Chondrocyte (in vitro differentiated cells): ENCODE results near the gene THAP11. TPM values are rescaled to one million over a fixed set of nuclear protein-coding genes. Genes with fewer than 3 reads are reported as not detected.

Experiments
- DNase-seq: peaks from one replicate; pipeline ENCODE4 v3.0.0; 2021; ENCODE audit warnings: mixed read lengths, low spot score
- H3K27ac Mint-ChIP-seq: one replicate; pipeline ENCODE4 v1.8.0; 2021; ENCODE audit warnings: mild to moderate bottlenecking, moderate library complexity, mixed read lengths; ENCODE audit not compliant: unreplicated experiment
- H3K27me3 Mint-ChIP-seq: 2 replicates; pipeline ENCODE4 v1.8.0; 2021; ENCODE audit warnings: low read depth, mixed read lengths
- H3K36me3 Mint-ChIP-seq: 2 replicates; pipeline ENCODE4 v1.8.0; 2021; ENCODE audit warnings: low read depth, mixed read lengths
- H3K4me1 Mint-ChIP-seq: 2 replicates; pipeline ENCODE4 v1.8.0; 2021; ENCODE audit warnings: low read depth, mild to moderate bottlenecking, mixed read lengths
- H3K4me3 Mint-ChIP-seq: one replicate; pipeline ENCODE4 v1.8.0; 2021; ENCODE audit warnings: mild to moderate bottlenecking, moderate library complexity, mixed read lengths; ENCODE audit not compliant: unreplicated experiment
- H3K9me3 Mint-ChIP-seq: 2 replicates; pipeline ENCODE4 v1.8.0; 2021; ENCODE audit warnings: low read depth, mixed read lengths
- total RNA-seq: library from RNA; stranded (reverse); gene quantifications from 3 replicates; pipeline ENCODE4 v1.2.1, GENCODE V29; 2021
- TF ChIP-seq, protein P1 (sequence below): fragments of 200-600 bp; sonication (generic); IDR thresholded peaks from 2 replicates; pipeline ENCODE4 v1.5.0; 2021; ENCODE audit warnings: antibody characterized with exemption, mild to moderate bottlenecking, moderate library complexity

Gene THAP11
- total RNA-seq, 1 donor from 2014 or later, result 25.7 TPM

DNA sequence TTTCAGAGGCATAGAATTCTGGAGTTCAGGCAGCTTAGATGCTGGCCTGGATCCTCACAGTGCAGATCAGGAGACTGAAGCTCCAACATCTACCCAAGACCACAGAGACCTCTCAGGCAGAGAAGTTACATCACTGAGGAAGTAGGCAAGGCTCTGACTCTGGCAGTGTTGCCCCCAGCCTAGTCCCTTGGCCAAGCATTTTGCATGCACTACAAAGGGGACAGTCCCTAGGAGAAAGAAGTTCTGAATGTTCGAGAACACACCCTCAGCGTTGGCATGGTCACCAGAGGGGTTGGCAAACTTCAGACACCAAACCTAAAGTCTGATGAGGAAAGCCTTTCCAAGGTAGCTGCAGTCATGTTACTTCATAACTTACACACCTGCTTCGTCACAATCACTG is 38.2 kb upstream of the THAP11 start:
- Mint-ChIP-seq H3K9me3 (no peaks in the 10 kb centered on the region), H3K36me3 (peaks cover 12% of the 10 kb centered on the region), H3K27ac (no peak overlapping the region), H3K4me1 (peaks cover 30% of the 10 kb centered on the region), H3K4me3 (no peak overlapping the region), H3K27me3 (no peaks in the 10 kb centered on the region)
- TF ChIP-seq, protein P1, sequence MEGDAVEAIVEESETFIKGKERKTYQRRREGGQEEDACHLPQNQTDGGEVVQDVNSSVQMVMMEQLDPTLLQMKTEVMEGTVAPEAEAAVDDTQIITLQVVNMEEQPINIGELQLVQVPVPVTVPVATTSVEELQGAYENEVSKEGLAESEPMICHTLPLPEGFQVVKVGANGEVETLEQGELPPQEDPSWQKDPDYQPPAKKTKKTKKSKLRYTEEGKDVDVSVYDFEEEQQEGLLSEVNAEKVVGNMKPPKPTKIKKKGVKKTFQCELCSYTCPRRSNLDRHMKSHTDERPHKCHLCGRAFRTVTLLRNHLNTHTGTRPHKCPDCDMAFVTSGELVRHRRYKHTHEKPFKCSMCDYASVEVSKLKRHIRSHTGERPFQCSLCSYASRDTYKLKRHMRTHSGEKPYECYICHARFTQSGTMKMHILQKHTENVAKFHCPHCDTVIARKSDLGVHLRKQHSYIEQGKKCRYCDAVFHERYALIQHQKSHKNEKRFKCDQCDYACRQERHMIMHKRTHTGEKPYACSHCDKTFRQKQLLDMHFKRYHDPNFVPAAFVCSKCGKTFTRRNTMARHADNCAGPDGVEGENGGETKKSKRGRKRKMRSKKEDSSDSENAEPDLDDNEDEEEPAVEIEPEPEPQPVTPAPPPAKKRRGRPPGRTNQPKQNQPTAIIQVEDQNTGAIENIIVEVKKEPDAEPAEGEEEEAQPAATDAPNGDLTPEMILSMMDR, result no peak
- DNase-seq, result no peak

DNA sequence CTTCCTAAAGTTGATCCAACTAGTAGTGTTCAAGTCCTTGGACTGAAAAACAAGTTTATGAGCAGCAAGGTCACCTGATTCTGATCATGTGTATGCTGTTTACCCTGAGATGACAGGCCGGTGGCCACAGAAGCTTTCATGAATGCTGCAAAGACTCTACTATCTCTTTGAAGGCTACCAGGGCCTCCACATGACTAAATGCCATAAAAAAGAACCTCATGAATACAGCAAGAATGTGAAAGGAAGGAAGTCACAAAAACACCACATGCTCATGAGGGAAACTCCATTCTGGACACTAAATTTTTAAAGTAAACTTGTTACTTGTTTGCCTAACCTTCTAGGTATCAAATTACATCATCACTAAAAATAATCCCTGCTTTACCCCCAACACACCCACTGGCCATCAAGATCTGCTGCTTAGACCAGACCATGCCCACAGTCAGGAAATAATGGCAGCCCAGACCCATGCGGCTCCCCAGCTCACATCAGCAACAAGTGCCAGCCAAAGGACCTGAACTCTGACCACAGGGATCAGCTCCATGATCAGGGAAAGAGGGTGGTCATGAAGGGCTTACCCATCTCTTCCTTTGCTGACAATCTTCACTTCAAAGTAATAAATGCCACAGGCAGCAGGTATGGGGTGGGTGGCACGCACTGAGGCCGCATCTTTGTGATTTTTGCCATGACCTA is 37.1 kb upstream of the THAP11 start:
- H3K4me3 Mint-ChIP-seq, result peak overlapping the region; percentile 95
- TF ChIP-seq, protein P1, result no peak
- peak overlapping the region; percentile 51 for H3K27ac Mint-ChIP-seq
- no peak for DNase-seq
- peaks cover 9% of the 10 kb centered on the region for H3K36me3 Mint-ChIP-seq
- no peaks in the 10 kb centered on the region for H3K9me3 Mint-ChIP-seq
- peaks cover 30% of the 10 kb centered on the region for H3K4me1 Mint-ChIP-seq
- no peaks in the 10 kb centered on the region for H3K27me3 Mint-ChIP-seq

DNA sequence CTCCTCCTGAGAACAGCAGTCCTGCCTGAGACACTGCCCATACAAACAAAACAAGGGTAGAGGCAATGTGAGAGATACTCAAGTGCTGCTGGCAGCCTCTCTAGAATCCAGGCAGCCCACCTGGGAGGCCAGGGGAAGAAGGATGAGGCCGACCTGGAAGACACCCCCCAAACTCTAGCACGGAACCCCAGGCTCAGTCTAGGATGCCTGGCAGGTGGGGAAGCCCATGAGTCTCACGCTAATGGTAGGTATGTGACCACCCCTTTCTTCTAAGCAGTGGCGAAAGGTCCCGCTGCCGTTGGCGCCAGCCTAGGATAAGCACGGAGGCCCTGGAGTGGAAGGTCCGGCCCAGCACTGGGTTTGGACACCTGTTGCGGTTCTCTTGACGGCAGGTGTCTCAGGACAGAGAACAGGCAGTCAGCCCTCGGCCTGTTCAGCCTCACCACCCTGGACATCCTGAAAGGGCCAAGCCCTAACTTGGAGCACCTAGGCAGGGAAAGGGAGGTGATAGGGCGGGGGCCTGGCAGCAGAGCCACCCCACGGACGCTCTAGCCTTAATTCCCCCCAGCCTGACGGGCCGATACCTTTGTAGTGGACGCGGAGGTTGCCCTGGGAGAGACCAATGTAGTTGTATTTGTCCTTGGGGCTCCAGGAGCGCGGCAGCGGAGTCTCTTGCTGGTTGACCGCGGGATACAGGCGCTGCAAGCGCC is 36.2 kb upstream of the THAP11 start:
- peak overlapping the region; percentile 95 for H3K4me3 Mint-ChIP-seq
- DNase-seq, result no peak
- no peaks in the 10 kb centered on the region for H3K9me3 Mint-ChIP-seq
- H3K36me3 Mint-ChIP-seq, result peaks cover 5% of the 10 kb centered on the region
- no peaks in the 10 kb centered on the region for H3K27me3 Mint-ChIP-seq
- H3K4me1 Mint-ChIP-seq, result peaks cover 21% of the 10 kb centered on the region
- H3K27ac Mint-ChIP-seq, result peak overlapping the region; percentile 80
- TF ChIP-seq, protein P1, result no peak

DNA sequence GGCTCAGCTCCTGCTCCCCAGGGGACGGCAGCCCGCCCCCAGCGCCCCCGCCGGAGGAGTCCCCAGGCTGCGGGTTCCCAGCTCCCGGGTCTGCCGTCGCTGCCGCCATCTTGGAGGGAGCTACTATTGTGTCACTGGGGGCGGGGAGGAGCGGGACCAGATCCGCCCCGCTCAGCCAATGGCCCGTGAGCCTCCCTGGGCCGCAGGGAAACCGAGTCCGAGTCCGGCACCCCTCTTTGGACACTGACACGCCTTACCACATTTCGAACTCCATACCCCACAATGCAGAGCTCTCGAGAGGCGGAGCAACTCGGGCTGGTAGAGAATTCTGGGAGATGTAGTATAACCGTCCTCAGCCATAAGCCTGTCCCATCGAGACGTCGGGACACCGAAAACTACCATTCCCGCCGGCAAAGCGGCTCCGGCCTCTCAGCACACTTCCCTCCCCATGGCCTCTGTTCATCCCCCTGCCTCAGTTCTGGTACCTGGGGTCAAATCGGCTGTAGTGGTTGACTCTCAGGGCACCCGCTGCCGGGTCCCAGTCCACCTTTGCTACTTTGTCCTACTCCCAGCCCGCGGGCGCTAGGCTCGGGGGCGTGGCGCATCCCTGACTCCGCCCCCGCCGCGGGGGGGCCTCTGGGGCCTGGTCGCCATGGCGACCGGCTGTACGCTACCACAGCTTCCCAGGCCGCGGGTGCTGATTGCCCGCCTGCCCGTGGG is 35.5 kb upstream of the THAP11 start, which contains the start of the genes RANBP10 and TSNAXIP1:
RANBP10 (minus strand) TSS at position 133 of the 720 bp plus-strand sequence; CDS start at position 109, 24 bp downstream.
TSNAXIP1 (plus strand) TSS at position 462 of the 720 bp plus-strand sequence. CDS start 261 bp downstream, outside the sequence.
- peaks cover 21% of the 10 kb centered on the region for H3K4me1 Mint-ChIP-seq
- H3K4me3 Mint-ChIP-seq, result peak within 1 kb of the TSS; percentile 95
- no peaks in the 10 kb centered on the region for H3K9me3 Mint-ChIP-seq
- H3K27ac Mint-ChIP-seq, result peak within 1 kb of the TSS; percentile 90
- TF ChIP-seq, protein P1, result no peak
- H3K36me3 Mint-ChIP-seq, result peaks cover 5% of the 10 kb centered on the region
- H3K27me3 Mint-ChIP-seq, result no peaks in the 10 kb centered on the region
- peak; percentile 98 for DNase-seq

DNA sequence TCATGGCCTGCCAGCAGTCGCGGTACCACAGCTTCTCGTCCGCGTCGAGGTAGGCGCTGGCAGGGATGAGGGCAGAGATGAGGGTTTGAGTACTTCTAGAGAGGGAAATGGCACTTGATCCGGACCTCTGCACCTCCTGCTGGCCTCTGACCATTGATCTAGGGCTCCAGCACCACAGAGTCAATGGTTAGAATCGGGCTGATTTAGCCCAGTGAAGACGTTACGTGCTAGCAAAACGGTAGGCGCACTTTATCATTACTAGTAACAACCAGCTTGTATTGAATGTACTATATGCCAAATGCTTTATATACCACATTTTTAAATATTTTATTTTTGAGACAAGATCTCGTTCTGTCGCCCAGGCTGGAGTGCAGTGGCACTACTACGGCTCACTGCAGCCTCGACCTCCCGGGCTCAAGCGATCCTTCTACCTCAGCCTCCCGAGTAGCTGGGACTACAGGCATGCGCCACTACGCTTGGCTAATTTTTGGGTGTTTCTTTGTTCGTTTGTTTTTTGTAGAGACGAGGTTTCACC is 34.9 kb upstream of the THAP11 start:
- Mint-ChIP-seq H3K27ac (peak overlapping the region; percentile 90), H3K36me3 (peaks cover 5% of the 10 kb centered on the region), H3K9me3 (no peaks in the 10 kb centered on the region), H3K4me1 (peaks cover 21% of the 10 kb centered on the region), H3K4me3 (peak overlapping the region; percentile 95), H3K27me3 (no peaks in the 10 kb centered on the region)
- TF ChIP-seq, protein P1, result peak; percentile 47
- DNase-seq, result no peak
